ENCODE results near the gene ADRB2. TPM values are rescaled to one million over a fixed set of nuclear protein-coding genes. Genes with fewer than 3 reads are reported as not detected.

The ADRB2 gene
- total and polyA plus RNA-seq, 2 of the 13 experiments (the other 11 are each of a cell fraction or from before 2014, with no cell fraction given): not detected

GRCh38 chr5:148829734-148830133, 3.3 kb downstream of the ADRB2 start:
- H4K20me1 ChIP-seq (ENCODE audit: insufficient read depth, low read length): no peaks in the 10 kb centered on the region
- H3K27ac ChIP-seq (ENCODE audit: extremely low read length, insufficient read depth, low read length): no peak overlapping the region
- no peak for FAIRE-seq
- no peak for ATAC-seq
- no peaks in the 10 kb centered on the region for H3K36me3 ChIP-seq (replicated peaks in 1 of 2; ENCODE audit: control insufficient read depth in 1 of 2, insufficient read depth in 2 of 2, low read length in 2 of 2)
- peaks cover 8% of the 10 kb centered on the region for H3K4me1 ChIP-seq (ENCODE audit: insufficient read depth, low read length)
- ChIA-PET CTCF (ENCODE audit: low intra/inter-chr PET ratio, low total read pairs) (no interaction called here), POLR2A (no interaction called here)
- H3K4me2 ChIP-seq (ENCODE audit: low read depth, low read length): no peak overlapping the region
- H3K9me3 ChIP-seq (ENCODE audit: low read length): no peaks in the 10 kb centered on the region
- peaks cover 2 to 7% of the 10 kb centered on the region in 2 experiments; a peak in 4 of 5 replicates for H3K27me3 ChIP-seq (ENCODE audit: control insufficient read depth in 1 of 2, insufficient read depth in 2 of 2, low read length in 2 of 2)
- in situ Hi-C loops (cut with HindIII; ENCODE audit: extremely low pct_ligation_motif_present, low pct_unique_long_range_greater_than_20kb) (loop anchor here (10.0 kb wide), 1 partner anchor 205 kb away; no protein-coding TSS in a partner anchor), intact Hi-C loops (cut with micrococcal nuclease; ENCODE audit: unreplicated experiment) (loop anchor here (10.0 kb wide), 1 partner anchor 435 kb away; no protein-coding TSS in a partner anchor)
- H3K4me3 ChIP-seq (replicated peaks in 1 of 3; ENCODE audit: insufficient read depth in 1 of 3, low read depth in 2 of 3, low read length in 3 of 3): no peak overlapping the region
- TF ChIP-seq REXO4 (CRISPR knock-in tag; IDR thresholded peaks at IDR 0.05; ENCODE audit: borderline replicate concordance) (no peak), TRAFD1 (CRISPR knock-in tag; IDR thresholded peaks at IDR 0.05; ENCODE audit: borderline replicate concordance) (no peak), ZNF496 (CRISPR knock-in tag; IDR thresholded peaks at IDR 0.05; ENCODE audit: insufficient replicate concordance) (no peak), HNF1B (CRISPR knock-in tag; IDR thresholded peaks at IDR 0.05) (no peak), ZFP36L1 (CRISPR knock-in tag; IDR thresholded peaks at IDR 0.05) (no peak), FOXA3 (CRISPR knock-in tag; IDR thresholded peaks at IDR 0.05) (no peak), ZBTB46 (CRISPR knock-in tag; IDR thresholded peaks at IDR 0.05; ENCODE audit: borderline replicate concordance) (no peak), ZSCAN29 (CRISPR knock-in tag; conservative IDR thresholded peaks at IDR 0.05) (no peak), MED13 (CRISPR knock-in tag; IDR thresholded peaks at IDR 0.05) (no peak), NFKBIZ (CRISPR knock-in tag; IDR thresholded peaks at IDR 0.05) (no peak), SMAD3 (CRISPR knock-in tag; IDR thresholded peaks at IDR 0.05) (no peak), KDM6A (CRISPR knock-in tag; IDR thresholded peaks at IDR 0.05; ENCODE audit: low read depth) (no peak), ZBTB43 (CRISPR knock-in tag; conservative IDR thresholded peaks at IDR 0.05) (no peak), RFX3 (CRISPR knock-in tag; IDR thresholded peaks at IDR 0.05) (no peak), ZNF766 (CRISPR knock-in tag; IDR thresholded peaks at IDR 0.05; ENCODE audit: borderline replicate concordance) (no peak)
- no peak for DNase-seq (ENCODE audit: low spot score)
- BruUV-seq (replicated peaks): no TSS peak
- no peak overlapping the region for H2AFZ ChIP-seq (ENCODE audit: low read length)
- no peaks in the 10 kb centered on the region for H3K79me2 ChIP-seq (ENCODE audit: insufficient read depth, low read length)
- 58% methylated on average over 5 of the region's 5 CpGs for WGBS (ENCODE audit: low lambda C conversion rate)
- no peak overlapping the region for H3K9ac ChIP-seq (ENCODE audit: insufficient read depth, low read depth, low read length)

Data from HepG2 (cell line).